HEK293T (cell line): ENCODE measurements around the gene CCDC88C.

Experiments used
- BHLHE40 ChIP-seq: fragments of 450-650 bp; IDR thresholded peaks from 2 replicates; pipeline ENCODE4 v1.6.1; 2016; ENCODE audit warnings: mild to moderate bottlenecking, moderate library complexity, borderline replicate concordance
- ELF4 ChIP-seq: fragments of 450-650 bp; IDR thresholded peaks from 2 replicates; pipeline ENCODE4 v1.6.1; 2017; ENCODE audit warnings: antibody characterized with exemption
- FOXA1 ChIP-seq: fragments of 450-650 bp; IDR thresholded peaks from 2 replicates; pipeline ENCODE4 v1.6.1; 2016; ENCODE audit warnings: mild to moderate bottlenecking
- FOXK2 ChIP-seq: fragments of 450-650 bp; IDR thresholded peaks from 2 replicates; pipeline ENCODE4 v1.6.1; 2016; ENCODE audit warnings: mild to moderate bottlenecking
- FOXM1 ChIP-seq: fragments of 450-650 bp; IDR thresholded peaks from 2 replicates; pipeline ENCODE4 v1.6.1; 2017; ENCODE audit warnings: mild to moderate bottlenecking, borderline replicate concordance
- L3MBTL2 ChIP-seq: fragments of 450-650 bp; conservative IDR thresholded peaks from 2 replicates; pipeline ENCODE4 v1.6.1; 2016; ENCODE audit warnings: mild to moderate bottlenecking
- LEF1 ChIP-seq: fragments of 450-650 bp; IDR thresholded peaks from 2 replicates; pipeline ENCODE4 v1.6.1; 2017; ENCODE audit warnings: mild to moderate bottlenecking, borderline replicate concordance
- NFRKB ChIP-seq: fragments of 450-650 bp; IDR thresholded peaks from 2 replicates; pipeline ENCODE4 v1.6.1; 2016; ENCODE audit warnings: mild to moderate bottlenecking, moderate library complexity
- ZNF384 ChIP-seq: fragments of 450-650 bp; IDR thresholded peaks from 2 replicates; pipeline ENCODE4 v1.6.1; 2016

DNA sequence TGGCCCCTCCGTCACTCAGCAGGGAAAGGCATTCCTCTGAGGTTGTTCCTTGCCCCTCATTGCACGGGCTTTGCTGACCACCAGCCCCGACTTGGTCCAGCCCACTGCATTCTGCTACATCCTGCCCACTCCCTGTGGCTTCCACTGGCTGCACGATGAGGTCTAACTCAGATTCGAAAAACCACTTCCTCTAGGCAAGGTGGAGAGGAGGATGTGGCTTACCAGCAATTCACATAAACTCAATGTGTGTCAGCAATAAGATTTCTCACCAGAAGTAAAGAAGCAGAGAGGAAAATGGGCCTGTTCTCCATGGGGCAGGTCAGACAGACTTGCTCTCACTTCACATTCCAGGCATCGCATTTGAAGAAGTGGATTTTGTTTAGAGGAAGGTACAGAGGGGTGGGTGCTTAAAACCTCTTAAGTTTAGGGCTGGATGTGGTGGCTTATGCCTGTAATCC, 187.8 kb downstream of the CCDC88C start:
- TF ChIP-seq LEF1 (no peak), FOXA1 (no peak), NFRKB (no peak), ELF4 (no peak), L3MBTL2 (no peak), BHLHE40 (no peak), FOXM1 (no peak), FOXK2 (no peak), ZNF384 (no peak)
